HUDEP-2 (cell line): ENCODE results near the gene HNF4A.

Experiments used
- DNase-seq, 76 experiments: peaks; one replicate each; lab custom pipeline; 2025; ENCODE audit not compliant: unreplicated experiment in 76 of 76; lab: John Stamatoyannopoulos, UW

The HNF4A gene

GRCh38 chr20:44390280-44390679 is 34.8 kb downstream of the HNF4A start:
- DNase-seq, result no peak

- DNase-seq, result no peak
Observed at GRCh38 chr20:44392088-44392775, 36.7 kb downstream of the HNF4A start.

- peak in 1 of 76 experiments; percentile 3 for DNase-seq
Observed at GRCh38 chr20:44392776-44393607, 37.5 kb downstream of the HNF4A start.

GRCh38 chr20:44393608-44394451 is 38.3 kb downstream of the HNF4A start:
- no peak for DNase-seq

- DNase-seq, result peak in 6 of 76 experiments; percentile 39 to 58 (median 48)
Observed at GRCh38 chr20:44394452-44394701, 38.9 kb downstream of the HNF4A start.

- peak in 47 of 76 experiments; percentile 8 to 70 (median 37) for DNase-seq
Observed at GRCh38 chr20:44394702-44395460, 39.4 kb downstream of the HNF4A start.

- DNase-seq, result peak in 3 of 76 experiments; percentile 12 to 22 (median 15)
Observed at GRCh38 chr20:44395461-44396340, 40.2 kb downstream of the HNF4A start.

- DNase-seq, result peak in 4 of 76 experiments; percentile 2 to 9 (median 5)
Observed at GRCh38 chr20:44396369-44397130, 41.1 kb downstream of the HNF4A start.

GRCh38 chr20:44398335-44398734 is 42.8 kb downstream of the HNF4A start:
- no peak for DNase-seq

- DNase-seq, result no peak
Observed at GRCh38 chr20:44399446-44399845, 43.9 kb downstream of the HNF4A start.

GRCh38 chr20:44400671-44400969 is 45.1 kb downstream of the HNF4A start:
- no peak for DNase-seq

- peak in 26 of 76 experiments; percentile 6 to 66 (median 22) for DNase-seq
Observed at GRCh38 chr20:44400970-44401769, 45.7 kb downstream of the HNF4A start.

- no peak for DNase-seq
Observed at GRCh38 chr20:44401770-44402390, 46.4 kb downstream of the HNF4A start.

GRCh38 chr20:44402391-44403193 is 47.1 kb downstream of the HNF4A start:
- DNase-seq, result no peak

GRCh38 chr20:44403194-44404112 is 48.0 kb downstream of the HNF4A start:
- DNase-seq, result no peak
